Neuron (in vitro differentiated cells): Measurements from ENCODE around the gene TCP11L2.
A peak's percentile ranks its signal among the peaks of the same experiment; 100 is the strongest.

ENCODE experiments used
- H2AFZ ChIP-seq: one replicate; pipeline ENCODE4 v1.6.1; 2013; ENCODE audit warnings: low read depth, mild to moderate bottlenecking, inconsistent platforms, low read length, moderate library complexity
- H3K27me3 ChIP-seq: one replicate; pipeline ENCODE4 v1.6.1; 2013; ENCODE audit warnings: low read length; ENCODE audit not compliant: insufficient read depth
- H3K36me3 ChIP-seq: one replicate; pipeline ENCODE4 v1.6.1; 2013; ENCODE audit warnings: low read length; ENCODE audit not compliant: insufficient read depth
- H3K4me1 ChIP-seq: one replicate; pipeline ENCODE4 v1.6.1; 2013; ENCODE audit warnings: low read length; ENCODE audit not compliant: insufficient read depth
- H3K4me3 ChIP-seq: 2 replicates; pipeline ENCODE4 v1.5.1; 2013; ENCODE audit warnings: mild to moderate bottlenecking, low read length, moderate library complexity
- H3K9me3 ChIP-seq: one replicate; pipeline ENCODE4 v1.6.1; 2013; ENCODE audit warnings: low read length

The TCP11L2 gene

GRCh38 chr12:106302401-106303201, at the start of gene TCP11L2:
TSS of gene TCP11L2 (plus strand) at chr12:106302733. CDS start at chr12:106311076, 8,343 bp downstream.
- Histone ChIP-seq H3K4me1 (peaks cover 15% of the 10 kb centered on the region), H3K9me3 (no peaks in the 10 kb centered on the region), H2AFZ (peak within 1 kb of the TSS; percentile 94), H3K27me3 (peaks cover 9% of the 10 kb centered on the region), H3K36me3 (no peaks in the 10 kb centered on the region), H3K4me3 (peak within 1 kb of the TSS; percentile 73)

DNA sequence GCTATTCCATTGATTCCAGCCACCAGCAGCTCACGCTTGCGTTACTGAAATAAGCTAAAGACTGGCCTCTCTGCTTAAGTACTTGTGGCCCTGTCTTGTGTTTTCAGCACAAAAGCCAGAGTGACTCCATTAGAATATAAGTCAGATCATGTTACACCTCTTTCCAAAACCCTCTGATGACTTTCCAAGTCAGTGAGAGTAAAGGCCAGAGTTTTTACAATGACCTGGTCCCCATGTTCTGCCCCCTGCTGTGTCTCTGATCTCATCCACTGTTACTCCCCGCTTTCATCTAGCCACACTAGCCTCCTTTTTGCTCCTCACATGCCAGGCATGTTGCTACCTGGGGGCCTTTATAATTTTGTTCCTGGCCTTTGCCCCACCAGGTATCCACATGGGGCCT, 47.8 kb upstream of the TCP11L2 start:
- H3K4me3 ChIP-seq, result no peak overlapping the region
- H2AFZ ChIP-seq, result no peak overlapping the region
- no peaks in the 10 kb centered on the region for H3K36me3 ChIP-seq
- H3K9me3 ChIP-seq, result peaks cover 4% of the 10 kb centered on the region
- H3K27me3 ChIP-seq, result no peaks in the 10 kb centered on the region
- peaks cover 9% of the 10 kb centered on the region for H3K4me1 ChIP-seq

- Histone ChIP-seq H3K27me3 (no peaks in the 10 kb centered on the region), H3K4me1 (peaks cover 9% of the 10 kb centered on the region), H3K9me3 (peaks cover 4% of the 10 kb centered on the region), H2AFZ (no peak overlapping the region), H3K36me3 (no peaks in the 10 kb centered on the region), H3K4me3 (no peak overlapping the region)
Measured at GRCh38 chr12:106255493-106255892, 47.0 kb upstream of the TCP11L2 start.

- Histone ChIP-seq H3K36me3 (no peaks in the 10 kb centered on the region), H2AFZ (no peak overlapping the region), H3K4me3 (no peak overlapping the region), H3K4me1 (peaks cover 9% of the 10 kb centered on the region), H3K27me3 (no peaks in the 10 kb centered on the region), H3K9me3 (peaks cover 4% of the 10 kb centered on the region)
Measured at GRCh38 chr12:106255952-106256351, 46.6 kb upstream of the TCP11L2 start.

DNA sequence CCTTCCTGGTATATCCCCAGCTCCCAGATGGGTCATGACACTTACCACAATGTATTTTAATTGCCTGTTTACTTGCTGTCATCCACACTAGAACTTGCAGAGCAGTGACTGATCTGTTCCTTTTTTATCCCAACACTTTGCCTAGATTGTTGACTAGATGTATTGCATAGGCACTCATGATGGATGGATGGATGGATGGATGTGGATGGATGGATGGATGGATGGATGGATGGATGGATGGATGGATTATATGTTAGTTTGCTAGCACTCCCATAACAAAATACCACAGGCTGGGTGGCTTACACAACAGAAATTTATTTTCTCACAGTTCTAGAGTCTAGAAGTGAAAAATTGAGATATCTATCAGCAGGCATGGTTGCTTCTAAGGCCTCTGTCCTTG, 46.0 kb upstream of the TCP11L2 start:
- Histone ChIP-seq H3K9me3 (peaks cover 4% of the 10 kb centered on the region), H2AFZ (no peak overlapping the region), H3K27me3 (no peaks in the 10 kb centered on the region), H3K4me3 (no peak overlapping the region), H3K4me1 (peaks cover 9% of the 10 kb centered on the region), H3K36me3 (no peaks in the 10 kb centered on the region)

DNA sequence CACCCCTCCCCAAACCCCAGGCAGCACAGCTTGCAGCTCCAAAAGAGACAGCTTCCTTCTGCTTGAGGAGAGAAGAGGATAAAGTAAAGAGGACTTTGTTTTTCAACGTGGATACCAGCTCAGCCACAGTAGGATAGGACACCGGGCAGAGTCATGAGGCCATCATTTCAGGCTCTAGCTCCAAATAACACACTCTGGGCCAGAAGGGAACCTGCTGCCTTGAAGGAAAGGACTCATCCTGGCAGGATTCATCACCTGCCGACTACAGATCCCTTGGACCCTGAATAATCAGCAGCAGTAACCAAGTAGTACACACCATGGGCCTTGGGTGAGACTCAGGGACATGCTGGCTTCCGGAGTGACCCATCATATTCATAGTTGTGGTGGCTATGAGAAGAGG, 44.3 kb upstream of the TCP11L2 start:
- no peak overlapping the region for H3K4me3 ChIP-seq
- no peak overlapping the region for H2AFZ ChIP-seq
- no peaks in the 10 kb centered on the region for H3K36me3 ChIP-seq
- H3K4me1 ChIP-seq, result peaks cover 9% of the 10 kb centered on the region
- H3K9me3 ChIP-seq, result peaks cover 4% of the 10 kb centered on the region
- no peaks in the 10 kb centered on the region for H3K27me3 ChIP-seq

DNA sequence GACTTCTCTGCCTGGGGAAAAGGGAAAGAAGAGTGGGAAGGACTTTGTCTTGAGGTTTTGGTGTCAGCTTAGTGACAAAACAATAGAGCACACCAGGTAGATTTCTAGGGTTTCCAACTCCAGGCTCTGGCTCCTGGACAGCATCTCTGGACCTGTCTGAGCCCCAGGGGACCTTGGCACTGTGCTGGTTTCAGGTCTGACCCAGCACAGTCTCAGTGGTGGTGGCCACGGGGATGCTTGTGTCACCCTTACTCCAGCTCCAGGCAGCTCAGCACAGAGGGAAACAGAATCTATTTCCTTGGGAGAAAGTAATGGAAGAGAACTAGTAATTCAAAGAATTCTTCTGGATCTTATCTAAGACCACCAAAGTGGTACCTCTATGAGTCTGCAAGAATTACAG, 43.6 kb upstream of the TCP11L2 start:
- Histone ChIP-seq H3K4me3 (no peak overlapping the region), H3K27me3 (no peaks in the 10 kb centered on the region), H2AFZ (no peak overlapping the region), H3K36me3 (no peaks in the 10 kb centered on the region), H3K4me1 (peaks cover 9% of the 10 kb centered on the region), H3K9me3 (peaks cover 4% of the 10 kb centered on the region)

DNA sequence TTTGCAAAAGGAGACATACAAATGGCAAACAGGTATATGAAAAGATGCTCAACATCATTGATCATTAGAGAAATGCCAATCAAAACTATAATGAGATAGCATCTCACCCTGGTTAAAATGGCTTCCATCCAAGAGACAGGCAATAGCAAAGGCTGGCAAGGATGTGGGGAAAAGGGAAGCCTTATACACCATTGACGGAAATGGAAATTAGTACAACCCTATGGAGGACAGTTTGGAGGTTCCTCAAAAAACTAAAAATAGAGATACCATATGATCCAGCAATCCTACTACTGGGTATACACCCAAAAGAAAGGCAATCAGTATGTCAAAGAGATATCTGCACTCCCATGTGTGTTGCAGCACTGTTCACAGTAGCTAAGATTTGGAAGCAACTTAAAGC, 37.4 kb upstream of the TCP11L2 start:
- no peak overlapping the region for H3K4me3 ChIP-seq
- peaks cover 3% of the 10 kb centered on the region for H3K9me3 ChIP-seq
- no peaks in the 10 kb centered on the region for H3K36me3 ChIP-seq
- no peaks in the 10 kb centered on the region for H3K27me3 ChIP-seq
- no peak overlapping the region for H2AFZ ChIP-seq
- no peaks in the 10 kb centered on the region for H3K4me1 ChIP-seq

DNA sequence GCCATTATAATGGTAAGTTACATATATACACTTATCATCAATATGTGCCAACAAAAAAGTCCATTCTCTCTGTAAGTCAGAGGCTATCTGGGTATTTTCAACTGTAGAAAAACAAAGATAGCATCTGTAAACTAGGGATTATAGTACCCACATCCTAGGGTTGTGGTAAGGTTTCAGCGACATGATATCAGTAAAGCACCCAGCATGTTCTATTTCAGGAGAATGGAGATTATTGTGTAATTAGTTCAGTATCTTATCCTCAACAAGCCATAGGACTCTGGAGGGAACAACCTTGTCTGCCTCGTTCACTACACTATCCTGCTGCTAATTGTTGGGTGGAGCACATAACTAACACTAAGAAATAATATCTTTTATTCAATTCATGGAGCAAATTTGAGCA, 35.0 kb upstream of the TCP11L2 start:
- Histone ChIP-seq H3K4me3 (no peak overlapping the region), H3K9me3 (peaks cover 3% of the 10 kb centered on the region), H3K4me1 (no peaks in the 10 kb centered on the region), H3K36me3 (no peaks in the 10 kb centered on the region), H2AFZ (no peak overlapping the region), H3K27me3 (no peaks in the 10 kb centered on the region)

DNA sequence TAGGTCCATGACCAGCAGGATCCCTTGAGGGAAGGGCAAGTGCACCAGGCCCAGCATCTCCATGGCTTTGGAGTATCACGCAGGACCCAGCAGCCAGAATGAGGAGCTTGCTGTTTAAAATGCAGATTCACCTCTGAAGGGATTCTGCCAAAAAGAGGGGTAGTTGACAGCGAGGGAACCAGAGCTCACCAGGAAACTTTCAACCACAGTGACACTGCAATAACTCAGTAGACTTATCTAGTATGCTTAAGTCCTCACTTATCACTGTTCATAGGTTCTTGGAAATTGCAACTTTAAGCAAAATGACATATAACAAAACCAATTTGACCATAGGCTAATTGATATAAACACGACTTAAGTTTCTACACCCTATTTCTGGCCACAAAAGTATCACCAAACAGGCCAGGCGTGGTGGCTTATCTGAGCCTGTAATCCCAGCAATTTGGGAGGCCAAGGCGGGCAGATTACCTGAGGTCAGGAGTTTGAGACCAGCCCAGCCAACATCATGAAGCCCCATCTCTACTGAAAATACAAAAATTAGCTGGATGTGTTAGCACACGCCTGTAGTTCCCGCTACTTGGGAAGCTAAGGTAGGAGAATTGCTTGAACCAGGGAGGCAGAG, 33.3 kb upstream of the TCP11L2 start:
- no peaks in the 10 kb centered on the region for H3K27me3 ChIP-seq
- no peaks in the 10 kb centered on the region for H3K4me1 ChIP-seq
- no peak overlapping the region for H3K4me3 ChIP-seq
- H3K9me3 ChIP-seq, result peaks cover 3% of the 10 kb centered on the region
- no peak overlapping the region for H2AFZ ChIP-seq
- no peaks in the 10 kb centered on the region for H3K36me3 ChIP-seq

- H3K27me3 ChIP-seq, result no peaks in the 10 kb centered on the region
- no peaks in the 10 kb centered on the region for H3K36me3 ChIP-seq
- no peaks in the 10 kb centered on the region for H3K4me1 ChIP-seq
- no peak overlapping the region for H3K4me3 ChIP-seq
- H3K9me3 ChIP-seq, result no peaks in the 10 kb centered on the region
- no peak overlapping the region for H2AFZ ChIP-seq
Measured at GRCh38 chr12:106271575-106272505, 30.7 kb upstream of the TCP11L2 start.

GRCh38 chr12:106273491-106273890, 29.0 kb upstream of the TCP11L2 start:
- no peaks in the 10 kb centered on the region for H3K27me3 ChIP-seq
- no peak overlapping the region for H3K4me3 ChIP-seq
- H3K36me3 ChIP-seq, result no peaks in the 10 kb centered on the region
- no peaks in the 10 kb centered on the region for H3K4me1 ChIP-seq
- H2AFZ ChIP-seq, result no peak overlapping the region
- no peaks in the 10 kb centered on the region for H3K9me3 ChIP-seq

GRCh38 chr12:106274012-106274411, 28.5 kb upstream of the TCP11L2 start:
- Histone ChIP-seq H2AFZ (no peak overlapping the region), H3K36me3 (no peaks in the 10 kb centered on the region), H3K9me3 (no peaks in the 10 kb centered on the region), H3K4me3 (no peak overlapping the region), H3K4me1 (no peaks in the 10 kb centered on the region), H3K27me3 (no peaks in the 10 kb centered on the region)
